GM19025 (cell line): ENCODE results near the gene GVQW3.
A peak's percentile ranks its signal among the peaks of the same experiment; 100 is the strongest.
"Not testable (repeated sequence)": the region's sequence is repeated elsewhere in the genome, so short reads cannot be mapped to it uniquely, and the experiment has no call there.

Experiments
- ATAC-seq: cut with Tn5 transposase; IDR thresholded peaks from one replicate; pipeline ENCODE4 v1.9.1; 2021; ENCODE audit warnings: mild to moderate bottlenecking, low read depth, moderate library complexity; ENCODE audit not compliant: unreplicated experiment

The GVQW3 gene

DNA sequence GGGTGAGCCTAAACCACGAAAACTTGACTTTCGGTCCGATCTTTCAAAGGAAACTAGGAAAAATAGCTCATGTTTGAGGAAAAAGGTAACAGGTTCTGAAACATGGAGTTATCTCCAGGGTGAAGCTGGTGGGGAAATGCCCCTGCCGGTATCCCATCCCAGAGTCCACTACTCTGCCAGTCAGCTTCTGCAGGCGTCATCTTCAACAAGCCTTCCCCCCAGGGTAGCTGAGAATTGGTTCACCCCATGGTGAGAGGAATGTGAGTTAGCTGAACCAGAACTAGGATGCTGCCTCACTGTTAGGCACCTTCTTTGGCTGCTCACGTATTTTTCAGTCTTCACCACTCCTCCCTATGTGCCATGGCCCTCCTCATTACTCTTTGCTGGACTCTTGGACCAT lies 1.1 kb downstream of the GVQW3 start:
- ATAC-seq: no peak

DNA sequence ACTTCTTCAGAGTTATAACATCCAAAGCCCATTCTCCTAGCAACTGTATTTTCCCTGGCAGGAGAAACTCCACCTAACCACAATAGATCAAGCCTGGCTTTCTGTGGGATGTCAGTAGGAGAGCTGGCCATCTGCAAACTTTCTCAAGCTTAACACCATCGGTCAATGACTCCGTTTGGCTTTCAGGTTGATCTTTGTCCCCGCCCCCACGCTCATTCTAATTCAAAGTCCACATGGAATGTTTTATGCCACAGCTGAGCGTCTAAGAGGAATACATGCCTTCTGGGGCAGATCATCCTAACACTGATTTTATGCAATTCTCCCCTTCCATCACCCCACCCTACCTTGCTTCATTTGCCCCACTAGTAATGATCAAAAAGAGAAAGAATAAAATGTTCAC lies 4.8 kb downstream of the GVQW3 start:
- no peak for ATAC-seq

DNA sequence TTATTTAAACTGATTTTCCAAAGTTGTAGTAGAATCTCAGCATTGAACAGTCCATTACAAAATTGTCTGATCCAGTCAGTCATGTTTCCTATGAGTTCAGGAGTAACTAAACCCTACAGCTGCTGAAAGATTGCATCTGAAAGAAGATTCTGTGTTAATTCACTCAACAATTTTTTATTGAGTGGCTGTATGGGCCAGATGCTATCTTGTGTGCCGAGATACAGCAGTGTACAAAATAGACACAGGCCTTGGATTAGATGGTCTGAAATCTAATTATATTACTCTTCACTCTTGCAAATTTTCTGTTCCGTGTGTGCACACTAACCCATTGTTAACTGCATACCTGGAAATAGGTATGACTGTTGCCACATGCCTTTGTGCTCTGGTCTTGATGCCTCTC lies 7.3 kb downstream of the GVQW3 start:
- ATAC-seq: no peak

DNA sequence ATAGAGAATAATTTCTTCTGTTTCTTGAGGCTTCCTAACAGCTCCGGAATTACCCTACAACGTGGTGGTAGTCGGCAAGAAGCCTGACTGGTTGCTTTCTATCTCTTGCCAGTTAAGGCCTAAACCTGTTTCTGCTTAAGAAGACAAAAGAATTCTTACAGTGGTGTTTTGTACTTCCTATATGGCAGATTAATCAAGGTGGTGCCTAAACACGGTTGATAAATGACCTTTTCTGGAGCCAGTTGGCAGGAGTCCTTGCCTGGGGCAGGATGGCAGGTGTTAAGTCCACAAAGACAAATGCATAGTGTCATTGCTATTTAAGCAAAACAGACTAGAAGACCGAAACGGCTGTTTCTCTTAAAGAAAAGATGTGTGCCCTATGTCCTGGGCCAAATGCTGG lies 9.9 kb downstream of the GVQW3 start:
- ATAC-seq: no peak

DNA sequence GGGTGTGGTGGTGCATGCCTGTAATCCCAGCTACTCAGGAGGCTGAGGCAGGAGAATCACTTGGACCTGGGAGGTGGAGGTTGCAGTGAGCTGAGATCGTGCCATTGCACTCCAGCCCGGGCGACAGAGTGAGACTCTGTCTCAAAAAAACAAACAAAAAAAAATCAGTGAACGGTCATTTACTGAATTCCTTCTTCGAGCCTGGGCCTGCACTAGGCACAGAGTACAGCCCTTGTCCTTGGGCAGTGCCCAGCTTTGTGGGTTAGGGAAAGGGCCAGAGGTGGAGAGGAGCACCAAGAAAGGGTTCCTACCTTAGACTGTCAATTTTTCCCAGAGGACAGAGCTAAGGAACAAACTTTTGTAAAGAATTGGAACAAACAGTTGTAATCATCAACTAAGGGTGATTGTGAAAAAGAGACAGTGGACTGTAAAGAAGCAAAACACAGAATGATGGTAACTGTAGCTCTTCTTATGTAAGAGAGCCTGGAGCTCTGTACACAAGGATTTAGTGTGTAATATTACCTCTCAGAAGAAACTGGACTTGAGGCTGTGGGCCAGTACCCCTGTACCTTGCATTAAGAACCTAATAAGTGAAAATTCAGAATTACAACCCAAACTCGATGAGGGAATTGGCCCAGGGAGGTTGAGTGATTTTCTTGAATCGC lies 10.8 kb downstream of the GVQW3 start:
- ATAC-seq: no peak

DNA sequence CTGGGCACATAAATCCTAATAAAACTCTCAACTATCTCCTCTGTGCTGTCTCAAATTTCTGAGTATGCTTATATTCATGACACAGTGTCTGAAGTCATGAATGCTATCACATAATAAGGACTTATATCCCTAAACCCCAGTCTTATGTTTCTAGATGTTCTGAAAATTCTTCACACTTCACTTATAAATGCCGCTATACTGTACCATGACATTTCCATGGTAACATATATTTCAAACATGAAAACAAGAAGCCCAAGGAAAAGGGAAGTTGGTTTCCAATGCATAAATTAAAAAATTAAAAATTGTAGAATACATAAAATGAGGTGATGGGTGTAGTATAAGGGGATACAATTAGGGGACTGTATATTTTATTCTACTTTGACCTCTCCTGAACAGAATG lies 11.7 kb downstream of the GVQW3 start:
- ATAC-seq: no peak

DNA sequence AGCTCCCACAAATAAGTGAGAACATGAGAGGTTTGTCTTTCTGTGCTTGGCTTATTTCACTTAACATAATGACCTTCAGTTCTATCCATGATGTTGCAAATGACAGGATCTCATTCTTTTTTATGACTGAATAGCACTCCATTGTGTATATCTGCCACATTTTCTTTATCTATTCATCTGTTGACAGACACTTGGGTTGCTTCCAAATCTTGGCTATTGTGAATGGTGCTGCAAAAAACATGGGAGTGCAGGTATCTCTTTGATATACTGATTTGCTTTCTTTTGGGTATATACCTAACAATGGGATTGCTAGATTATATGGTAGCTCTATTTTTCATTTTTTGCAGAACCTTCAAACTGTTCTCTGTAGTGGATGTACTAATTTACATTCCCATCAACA lies 13.3 kb downstream of the GVQW3 start:
- no peak for ATAC-seq

DNA sequence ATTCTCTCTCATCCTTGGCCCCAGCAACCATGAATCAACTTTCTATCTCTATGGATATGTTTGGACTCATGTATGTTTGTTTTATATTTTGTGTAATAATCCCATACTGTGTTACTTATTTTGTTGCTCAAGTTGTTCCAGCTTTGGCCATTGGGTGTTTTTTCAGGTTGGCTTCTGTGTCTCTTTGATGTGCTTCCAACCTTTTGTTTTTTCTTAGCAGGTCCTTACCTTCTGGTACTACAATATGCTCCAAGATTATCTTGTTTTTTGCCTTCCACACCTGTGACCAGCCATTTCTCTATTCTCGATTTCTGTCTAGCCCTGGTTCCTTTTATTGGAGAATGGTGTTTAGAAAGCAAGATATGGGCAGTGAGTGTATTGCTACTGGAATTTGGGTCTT lies 14.2 kb downstream of the GVQW3 start:
- no peak for ATAC-seq

DNA sequence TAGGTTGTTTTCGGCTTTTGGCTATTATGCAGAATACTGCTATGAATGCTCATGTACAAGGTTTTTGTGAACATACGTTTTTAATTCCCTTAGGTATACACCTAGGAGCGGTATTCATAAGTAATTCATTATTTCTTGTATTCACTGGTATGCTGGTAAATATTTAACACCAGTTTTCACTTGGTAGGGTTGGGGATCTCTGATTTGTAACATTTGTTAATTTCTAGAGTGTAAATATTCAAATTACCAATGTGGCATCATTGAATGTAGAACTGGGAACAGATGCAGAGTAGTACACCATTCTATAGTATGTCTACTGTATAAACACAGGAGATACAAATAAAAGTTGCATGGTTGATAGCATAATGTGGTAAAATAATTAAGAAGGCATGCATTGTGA lies 16.3 kb downstream of the GVQW3 start:
- ATAC-seq: peak; percentile 79

DNA sequence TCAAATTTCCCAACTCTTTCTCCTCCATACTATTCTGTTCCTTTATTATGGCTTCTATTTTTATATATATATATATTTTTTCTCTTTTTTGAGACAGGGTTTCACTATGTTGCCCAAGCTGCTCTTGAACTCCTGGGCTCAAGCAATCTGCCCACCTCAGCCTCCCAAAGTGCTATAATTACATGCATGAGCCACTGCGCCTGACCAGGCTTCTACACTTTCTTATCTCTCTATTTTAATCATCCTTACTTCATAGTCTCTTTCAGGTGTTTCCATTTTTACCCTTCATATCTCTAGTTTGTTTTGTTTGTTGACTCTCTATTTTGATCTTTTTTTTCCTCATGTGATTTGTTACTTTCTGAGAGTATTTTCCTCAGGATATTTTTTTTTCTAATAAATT lies 19.8 kb downstream of the GVQW3 start:
- ATAC-seq: no peak

DNA sequence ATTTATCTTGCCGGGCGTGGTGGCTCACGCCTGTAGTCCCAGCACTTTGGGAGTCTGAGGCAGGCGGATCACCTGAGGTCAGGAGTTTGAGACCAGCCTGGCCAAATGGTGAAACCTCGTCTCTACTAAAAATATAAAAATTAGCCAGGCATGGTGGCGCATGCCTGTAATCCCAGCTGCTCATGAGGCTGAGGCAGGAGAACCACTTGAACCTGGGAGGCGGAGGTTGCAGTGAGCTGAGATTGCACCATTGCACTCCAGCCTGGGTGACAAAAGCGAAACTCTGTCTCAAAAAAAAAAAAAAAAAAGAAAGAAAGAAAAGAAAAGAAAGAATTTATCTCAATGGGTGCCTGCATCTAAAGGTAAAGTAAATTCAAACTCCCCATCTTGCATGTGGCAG lies 20.4 kb downstream of the GVQW3 start:
- ATAC-seq: not testable (repeated sequence)

DNA sequence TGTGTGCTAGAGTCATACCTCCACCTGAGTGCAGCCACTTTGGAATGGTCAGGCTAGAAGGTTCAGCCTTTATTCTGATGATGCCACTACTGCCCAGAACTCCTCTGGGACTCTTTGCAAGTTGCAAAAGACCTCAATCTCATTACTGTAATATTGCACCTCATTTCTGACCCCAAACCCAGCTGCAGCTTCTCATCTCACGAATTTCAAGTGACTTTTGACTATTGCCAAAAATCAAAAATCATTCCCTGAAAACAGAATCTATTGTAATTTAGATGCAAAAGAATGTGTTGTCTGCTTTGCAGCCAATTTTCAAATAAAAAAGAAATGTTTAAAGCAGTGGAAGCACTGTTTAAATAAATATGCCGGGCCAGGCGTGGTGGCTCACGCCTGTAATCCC lies 25.2 kb downstream of the GVQW3 start:
- no peak for ATAC-seq

DNA sequence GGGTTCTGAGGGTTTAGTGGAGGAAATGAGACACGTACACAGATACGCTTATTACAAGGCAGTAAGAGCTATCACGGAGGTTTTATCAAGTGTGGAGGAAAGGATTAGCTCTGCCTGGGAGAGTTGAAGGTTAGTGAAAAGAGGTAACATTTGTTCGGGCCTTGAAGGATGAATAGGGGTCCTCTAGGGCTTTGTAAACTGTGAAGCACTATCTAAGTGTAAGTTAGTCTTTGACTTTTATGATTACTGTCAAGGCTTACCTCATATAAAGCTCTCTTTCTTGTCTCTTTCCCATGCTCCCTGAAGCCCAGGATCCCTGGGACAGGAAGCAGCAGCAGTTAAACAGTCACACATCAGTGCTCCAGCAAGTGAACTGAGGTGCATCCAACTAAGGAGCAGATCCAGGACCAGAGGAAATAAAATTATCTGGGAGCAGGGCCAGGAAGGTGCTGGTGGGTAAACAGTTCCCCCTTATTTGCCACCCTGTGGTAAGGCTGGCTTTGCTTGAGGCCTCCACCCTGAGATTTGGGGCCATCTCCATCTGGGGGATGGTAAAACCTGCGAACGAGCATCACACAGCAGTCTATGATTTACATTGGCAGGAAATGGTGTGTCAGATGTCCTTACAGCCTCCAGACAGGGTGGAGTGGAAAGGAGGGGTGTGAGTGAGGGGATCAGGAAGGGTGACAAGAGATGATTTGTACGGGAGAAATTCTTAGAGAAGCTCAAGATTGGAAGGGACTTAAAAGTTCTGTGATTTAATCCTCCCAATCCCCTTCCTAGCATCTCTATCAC lies 27.2 kb downstream of the GVQW3 start:
- no peak for ATAC-seq

DNA sequence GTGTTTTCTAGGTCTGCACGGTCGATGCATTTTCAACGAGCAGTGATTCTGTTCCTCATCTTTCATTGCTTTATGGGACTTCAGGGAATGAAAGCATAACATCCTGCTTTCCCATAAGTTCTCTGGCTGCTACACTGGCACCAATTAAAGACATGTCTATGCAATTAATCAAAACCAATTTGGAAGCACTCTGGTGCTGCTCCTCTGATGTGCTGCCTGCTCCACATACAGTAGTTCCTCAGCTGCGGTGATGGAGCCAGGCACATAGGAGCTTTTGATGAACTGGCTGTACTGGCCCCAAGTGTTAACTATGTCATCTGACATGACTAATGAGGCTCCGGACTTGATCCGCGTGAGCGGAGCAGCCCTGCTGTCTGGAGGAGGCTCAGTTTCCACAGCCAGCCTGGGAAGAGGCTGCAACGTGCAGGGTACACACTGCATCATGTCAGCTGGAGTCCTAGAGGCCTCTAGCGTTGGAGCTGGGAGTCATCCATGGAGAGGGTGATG lies 29.8 kb downstream of the GVQW3 start:
- ATAC-seq: no peak

DNA sequence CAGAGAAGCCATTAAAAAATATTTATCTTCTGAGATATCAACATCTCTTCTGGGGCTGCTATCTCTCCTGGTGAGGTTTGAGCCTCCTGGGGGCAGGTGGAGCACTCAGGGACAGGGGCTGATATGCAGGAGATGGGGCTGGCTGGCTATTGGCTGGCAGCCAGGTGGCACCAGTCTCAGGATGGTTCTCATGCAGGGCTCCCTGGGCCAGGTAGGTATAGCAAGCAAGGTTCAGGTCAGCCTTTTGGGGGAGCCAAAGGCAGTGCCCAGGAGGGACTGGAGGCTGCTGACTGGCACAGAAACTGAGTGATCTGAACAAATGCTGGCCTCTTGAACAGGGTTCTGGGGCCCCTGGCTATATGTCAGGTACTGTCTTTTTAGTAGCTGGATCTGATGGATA lies 34.0 kb downstream of the GVQW3 start:
- no peak for ATAC-seq

DNA sequence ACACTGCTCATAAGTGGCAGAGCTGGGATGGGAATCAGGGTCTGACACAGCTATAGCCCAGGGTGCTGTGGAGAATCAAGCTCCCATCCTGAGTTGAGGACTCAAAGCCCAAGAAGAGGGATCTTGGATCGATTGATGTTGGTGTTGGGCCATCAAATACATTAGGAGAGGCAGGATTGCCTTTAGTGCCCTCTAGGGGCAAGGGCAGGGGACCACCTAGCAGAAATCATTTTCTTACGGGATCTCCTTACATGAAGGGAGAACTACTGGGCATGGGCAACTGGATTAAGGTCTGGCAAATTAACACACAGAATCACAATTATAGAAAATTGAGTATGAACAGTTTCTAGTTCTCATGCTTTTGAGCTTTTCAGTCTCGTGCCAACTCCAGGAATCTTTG lies 38.8 kb downstream of the GVQW3 start:
- no peak for ATAC-seq

DNA sequence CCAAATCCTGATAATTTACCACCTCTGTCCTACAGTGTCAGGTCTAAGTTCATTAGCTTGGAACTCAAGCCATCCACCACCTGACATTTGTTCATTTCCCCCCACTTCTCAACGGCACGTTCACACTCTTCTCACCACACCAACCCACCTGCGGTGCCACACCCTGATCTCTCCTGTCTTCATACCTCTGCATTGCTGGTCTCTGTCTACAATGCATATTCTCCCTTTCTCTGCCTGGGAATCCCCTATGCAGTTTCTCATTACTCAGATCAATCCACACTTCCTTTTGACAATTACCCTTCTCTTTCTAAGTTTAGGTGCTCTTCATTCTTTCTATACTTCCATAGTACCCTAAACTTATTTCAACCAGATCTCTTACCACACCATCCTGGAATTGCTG lies 43.3 kb downstream of the GVQW3 start:
- ATAC-seq: no peak

DNA sequence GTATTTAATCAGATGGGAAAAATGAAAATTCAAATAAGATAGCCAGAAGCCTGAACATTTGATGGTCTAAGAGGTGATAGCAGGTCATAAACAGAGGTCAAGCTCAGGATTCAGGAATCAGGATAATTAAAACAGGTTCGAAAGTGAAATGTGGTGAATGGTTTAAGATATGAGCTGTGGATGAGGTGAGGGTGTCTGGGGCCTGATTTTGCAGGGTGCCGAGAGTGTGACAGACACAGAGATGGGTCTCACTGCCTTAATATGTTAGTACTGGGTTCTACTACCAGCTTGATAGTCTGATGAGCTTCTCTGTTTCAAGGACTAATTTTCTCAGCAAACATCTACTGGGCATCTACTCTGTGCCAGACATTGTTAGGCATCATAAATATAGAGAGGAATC lies 43.8 kb downstream of the GVQW3 start:
- ATAC-seq: no peak

DNA sequence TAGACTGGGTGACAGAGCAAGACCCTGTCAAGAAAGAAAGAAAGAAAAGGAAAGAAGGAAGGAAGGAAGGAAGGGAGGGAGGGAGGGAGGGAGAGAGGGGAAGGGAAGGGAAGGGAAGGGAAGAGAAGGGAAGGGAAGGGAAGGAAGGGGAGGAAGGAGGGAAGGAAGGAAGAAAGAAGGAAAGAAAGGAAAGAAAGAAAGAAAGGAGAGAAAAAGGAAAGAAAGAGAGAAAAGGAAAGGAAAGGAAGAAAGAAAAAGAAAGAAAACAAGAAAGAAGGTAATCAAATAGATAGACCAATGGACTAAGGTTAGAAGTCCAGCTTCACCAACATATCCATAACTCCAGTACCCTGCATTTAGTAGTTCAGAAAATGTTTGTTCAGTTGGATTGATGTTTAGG lies 45.5 kb downstream of the GVQW3 start:
- no peak for ATAC-seq

DNA sequence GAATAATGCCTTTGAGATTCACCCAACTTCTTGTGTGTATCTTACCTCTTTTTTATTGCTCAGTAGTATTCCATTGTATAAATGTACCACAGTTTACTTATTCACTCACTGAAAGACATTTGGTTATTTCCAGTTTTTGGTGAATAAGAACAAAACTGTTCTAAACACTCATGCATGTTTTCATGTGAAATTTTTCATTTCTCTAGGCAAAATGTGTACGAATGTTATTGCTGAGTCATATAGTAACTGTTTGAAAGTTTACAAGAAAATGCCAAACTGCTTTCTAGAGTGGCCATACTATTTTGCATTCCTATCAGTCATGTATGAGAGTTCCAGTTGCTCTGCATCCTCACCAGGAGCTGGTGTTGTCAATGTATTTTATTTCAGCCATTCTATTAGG lies 54.9 kb downstream of the GVQW3 start:
- no peak for ATAC-seq

DNA sequence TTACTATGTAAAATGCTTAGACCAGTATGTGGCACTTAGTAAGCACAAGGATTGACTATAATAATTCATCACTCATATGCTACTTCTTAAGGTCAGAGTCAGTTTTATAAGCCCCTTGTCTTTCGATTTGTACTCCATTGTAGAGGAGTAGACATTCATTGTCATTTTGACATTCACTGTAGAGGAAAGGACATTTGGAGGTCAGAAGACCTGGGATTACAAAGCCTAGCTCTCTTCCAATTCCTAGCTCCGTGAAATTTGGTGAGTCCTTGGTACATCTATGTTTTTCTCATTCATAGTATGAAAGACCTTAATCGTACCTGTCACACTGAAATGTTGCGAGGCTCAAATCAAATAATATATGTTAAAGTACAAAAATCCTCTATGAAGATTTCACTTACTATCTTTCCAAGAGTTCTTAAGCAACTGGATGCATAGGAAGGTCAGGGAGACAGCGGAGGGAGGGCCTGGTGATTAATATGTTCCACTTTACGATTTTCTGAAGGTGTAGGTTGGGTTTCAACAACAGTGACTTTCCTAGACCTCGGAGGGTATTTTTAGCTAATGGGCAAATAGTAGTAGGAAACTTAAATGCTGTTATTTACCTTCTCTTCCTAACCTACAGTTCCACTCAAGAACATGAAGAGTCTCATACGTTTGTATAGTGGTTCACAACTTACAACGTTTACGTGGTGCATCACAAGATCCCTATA lies 62.3 kb downstream of the GVQW3 start:
- no peak for ATAC-seq

DNA sequence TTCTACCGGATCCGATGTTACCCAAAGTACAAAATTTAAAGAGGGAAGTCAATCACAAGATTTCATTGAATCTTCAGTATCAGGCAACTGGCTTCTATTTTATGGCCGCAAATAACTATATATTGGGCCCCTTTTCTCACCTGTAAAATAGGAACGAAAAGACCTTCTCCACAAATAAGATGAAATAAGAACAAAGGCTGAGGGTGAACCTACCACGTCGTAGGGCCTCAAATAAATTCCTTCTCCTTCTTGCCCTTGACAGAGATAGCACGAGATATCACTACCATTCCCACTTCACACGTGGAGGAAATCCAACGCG lies 62.9 kb downstream of the GVQW3 start:
- ATAC-seq: no peak
